ENCODE measurements around the gene KRTAP29-1. TPM values are rescaled to one million over a fixed set of nuclear protein-coding genes. Genes with fewer than 3 reads are reported as not detected.
"Not testable (repeated sequence)": the region's sequence is repeated elsewhere in the genome, so short reads cannot be mapped to it uniquely, and the experiment has no call there.

The KRTAP29-1 gene
- total RNA-seq, 1 experiment from 2014 or later: not detected

GRCh38 chr17:41347869-41348760 lies 45.5 kb upstream of the KRTAP29-1 start:
- CTCF ChIA-PET: no interaction called here
- ATAC-seq (no peak), DNase-seq (ENCODE audit: low read depth, low spot score) (no peak)
- TF ChIP-seq TCF7L2 (IDR thresholded peaks at IDR 0.05; ENCODE audit: low read depth, low read length) (no peak), SIN3A (IDR thresholded peaks at IDR 0.05; ENCODE audit: borderline replicate concordance, insufficient read depth, low read depth, low read length) (no peak), REST (IDR thresholded peaks at IDR 0.05; ENCODE audit: insufficient read depth in 1 of 2, low read depth in 2 of 2, low read length in 1 of 2) (no peak), POLR2AphosphoS5 (IDR thresholded peaks at IDR 0.05; ENCODE audit: low read depth, low read length) (no peak)
- TF ChIP-seq, protein P1, sequence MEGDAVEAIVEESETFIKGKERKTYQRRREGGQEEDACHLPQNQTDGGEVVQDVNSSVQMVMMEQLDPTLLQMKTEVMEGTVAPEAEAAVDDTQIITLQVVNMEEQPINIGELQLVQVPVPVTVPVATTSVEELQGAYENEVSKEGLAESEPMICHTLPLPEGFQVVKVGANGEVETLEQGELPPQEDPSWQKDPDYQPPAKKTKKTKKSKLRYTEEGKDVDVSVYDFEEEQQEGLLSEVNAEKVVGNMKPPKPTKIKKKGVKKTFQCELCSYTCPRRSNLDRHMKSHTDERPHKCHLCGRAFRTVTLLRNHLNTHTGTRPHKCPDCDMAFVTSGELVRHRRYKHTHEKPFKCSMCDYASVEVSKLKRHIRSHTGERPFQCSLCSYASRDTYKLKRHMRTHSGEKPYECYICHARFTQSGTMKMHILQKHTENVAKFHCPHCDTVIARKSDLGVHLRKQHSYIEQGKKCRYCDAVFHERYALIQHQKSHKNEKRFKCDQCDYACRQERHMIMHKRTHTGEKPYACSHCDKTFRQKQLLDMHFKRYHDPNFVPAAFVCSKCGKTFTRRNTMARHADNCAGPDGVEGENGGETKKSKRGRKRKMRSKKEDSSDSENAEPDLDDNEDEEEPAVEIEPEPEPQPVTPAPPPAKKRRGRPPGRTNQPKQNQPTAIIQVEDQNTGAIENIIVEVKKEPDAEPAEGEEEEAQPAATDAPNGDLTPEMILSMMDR (IDR thresholded peaks at IDR 0.05): no peak
- POLR2A ChIA-PET: interaction anchor here (0.5 kb wide), 1 partner anchor 478 kb away, joined by 17 read pairs; no protein-coding TSS in a partner anchor
- H3K27ac ChIP-seq (ENCODE audit: low read length): no peak overlapping the region
- H3K4me3 ChIP-seq (ENCODE audit: low read depth in 2 of 2, low read length in 2 of 2): no peak overlapping the region
- in situ Hi-C loops (cut with HindIII; ENCODE audit: low pct_unique_long_range_greater_than_20kb, low sequenced_read_pairs): no loop called here
- no TSS peak for BruUV-seq (replicated peaks)
- H3K27me3 ChIP-seq (ENCODE audit: control insufficient read depth, insufficient read depth, low read length): no peaks in the 10 kb centered on the region
- no peaks in the 10 kb centered on the region for H3K9me3 ChIP-seq (ENCODE audit: control insufficient read depth, insufficient read depth, low read depth, low read length)
- H3K4me1 ChIP-seq (ENCODE audit: control insufficient read depth, insufficient read depth, low read length): no peaks in the 10 kb centered on the region
- intact Hi-C loops (cut with micrococcal nuclease; ENCODE audit: unreplicated experiment): no loop called here
- H3K36me3 ChIP-seq (ENCODE audit: control insufficient read depth, insufficient read depth, low read length): no peaks in the 10 kb centered on the region

- BruUV-seq (replicated peaks); POLR2A ChIA-PET; CTCF ChIA-PET: not testable (repeated sequence)
Observed at GRCh38 chr17:41346421-41346820, 43.8 kb upstream of the KRTAP29-1 start.

GRCh38 chr17:41345992-41346391 lies 43.3 kb upstream of the KRTAP29-1 start:
- BruUV-seq (replicated peaks): no TSS peak
- in situ Hi-C loops (cut with HindIII; ENCODE audit: low pct_unique_long_range_greater_than_20kb, low sequenced_read_pairs) (no loop called here), intact Hi-C loops (cut with micrococcal nuclease; ENCODE audit: unreplicated experiment) (no loop called here)
- Histone ChIP-seq H3K4me3 (ENCODE audit: low read depth in 2 of 2, low read length in 2 of 2) (no peak overlapping the region), H3K4me1 (ENCODE audit: control insufficient read depth, insufficient read depth, low read length) (no peaks in the 10 kb centered on the region), H3K27me3 (ENCODE audit: control insufficient read depth, insufficient read depth, low read length) (no peaks in the 10 kb centered on the region), H3K36me3 (ENCODE audit: control insufficient read depth, insufficient read depth, low read length) (no peaks in the 10 kb centered on the region), H3K27ac (ENCODE audit: low read length) (no peak overlapping the region), H3K9me3 (ENCODE audit: control insufficient read depth, insufficient read depth, low read depth, low read length) (no peaks in the 10 kb centered on the region)
- ATAC-seq (no peak), DNase-seq (ENCODE audit: low read depth, low spot score) (no peak)
- ChIA-PET POLR2A (no interaction called here), CTCF (no interaction called here)
- TF ChIP-seq SIN3A (IDR thresholded peaks at IDR 0.05; ENCODE audit: borderline replicate concordance, insufficient read depth, low read depth, low read length) (no peak), REST (IDR thresholded peaks at IDR 0.05; ENCODE audit: insufficient read depth in 1 of 2, low read depth in 2 of 2, low read length in 1 of 2) (no peak), POLR2AphosphoS5 (IDR thresholded peaks at IDR 0.05; ENCODE audit: low read depth, low read length) (no peak), TCF7L2 (IDR thresholded peaks at IDR 0.05; ENCODE audit: low read depth, low read length) (no peak)
- TF ChIP-seq, protein P1 (IDR thresholded peaks at IDR 0.05): no peak

More at GRCh38 chr17:41346421-41346820, 43.8 kb upstream of the KRTAP29-1 start:
- H3K9me3 ChIP-seq (ENCODE audit: control insufficient read depth, insufficient read depth, low read depth, low read length); intact Hi-C loops (cut with micrococcal nuclease; ENCODE audit: unreplicated experiment); H3K36me3 ChIP-seq (ENCODE audit: control insufficient read depth, insufficient read depth, low read length); H3K4me1 ChIP-seq (ENCODE audit: control insufficient read depth, insufficient read depth, low read length); H3K4me3 ChIP-seq (ENCODE audit: low read depth in 2 of 2, low read length in 2 of 2); ATAC-seq; H3K27me3 ChIP-seq (ENCODE audit: control insufficient read depth, insufficient read depth, low read length); in situ Hi-C loops (cut with HindIII; ENCODE audit: low pct_unique_long_range_greater_than_20kb, low sequenced_read_pairs); H3K27ac ChIP-seq (ENCODE audit: low read length); DNase-seq (ENCODE audit: low read depth, low spot score): not testable (repeated sequence)

All from Panc1 (cell line).